ENCODE results near the gene ZBTB7C. TPM values are rescaled to one million over a fixed set of nuclear protein-coding genes. Genes with fewer than 3 reads are reported as not detected.

ZBTB7C gene
- polyA plus RNA-seq, 1 donor (not counting 4 experiments of a cell fraction or from before 2014, with no cell fraction given) = 0.58 TPM

DNA sequence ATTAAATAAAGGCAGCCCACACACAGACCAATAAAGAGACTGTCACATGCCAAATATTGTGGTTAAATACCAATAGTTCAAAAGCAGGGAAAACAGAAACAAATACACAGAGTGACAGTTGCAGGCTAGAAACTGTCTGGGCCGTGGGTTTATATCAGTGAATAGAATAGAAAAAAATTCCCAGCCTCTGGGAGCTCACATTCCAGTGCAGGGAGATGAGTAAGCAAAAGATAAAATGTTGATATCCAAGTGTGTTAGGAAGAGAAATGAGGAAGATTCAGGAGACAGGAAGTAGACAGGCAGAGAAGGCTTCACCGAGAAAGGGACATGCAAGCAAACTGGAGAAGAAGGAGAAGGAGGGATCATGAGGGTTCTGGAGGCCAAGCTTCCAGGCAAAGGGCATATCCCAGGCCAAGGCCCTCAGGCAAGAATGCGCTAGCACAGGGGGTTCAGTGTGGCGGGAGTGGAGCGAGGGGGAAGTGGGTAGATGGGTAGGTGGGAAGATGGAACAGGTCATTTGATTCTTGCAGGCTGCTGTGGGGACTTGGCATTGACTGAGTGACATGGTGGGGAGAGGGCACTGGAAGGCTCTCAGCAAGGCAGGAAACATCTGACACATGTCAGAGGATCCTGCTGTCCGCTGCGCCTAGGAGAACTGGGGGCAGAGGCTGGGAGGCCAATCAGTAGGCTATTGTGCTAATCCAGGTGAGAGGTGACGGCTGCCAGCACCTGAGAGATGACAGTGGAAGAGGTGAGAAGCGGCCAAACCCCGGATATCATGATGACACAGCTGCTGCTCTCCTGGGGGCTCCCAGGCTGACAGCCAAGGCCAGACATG lies 89.2 kb downstream of the ZBTB7C start:
- no peak overlapping the region for H3K9ac ChIP-seq (ENCODE audit: control insufficient read depth, extremely low read depth, insufficient read depth, low read length)
- DNase-seq (ENCODE audit: low read depth, low spot score) = no peak
- no peaks in the 10 kb centered on the region for H3K9me3 ChIP-seq (ENCODE audit: control insufficient read depth, low read depth, low read length)
- no peaks in the 10 kb centered on the region for H3K79me2 ChIP-seq (ENCODE audit: control insufficient read depth, insufficient read depth, low read length)
- H3K27me3 ChIP-seq (ENCODE audit: control insufficient read depth, extremely low read depth, insufficient read depth, low read length) = no peaks in the 10 kb centered on the region
- H4K20me1 ChIP-seq (ENCODE audit: control insufficient read depth, extremely low read depth, insufficient read depth, low read length) = no peaks in the 10 kb centered on the region
- no peaks in the 10 kb centered on the region for H3K9me1 ChIP-seq (ENCODE audit: control insufficient read depth, extremely low read depth, insufficient read depth, low read length)
- dilution Hi-C loops (cut with MboI; ENCODE audit: extremely low pct_ligation_motif_present, low sequenced_read_pairs) = no loop called here
- no peak overlapping the region for H3K4me3 ChIP-seq (ENCODE audit: control insufficient read depth in 2 of 3, extremely low read depth in 1 of 3, insufficient read depth in 2 of 3, low read depth in 1 of 3, low read length in 3 of 3)
- H3K4me2 ChIP-seq (ENCODE audit: control insufficient read depth, extremely low read depth, insufficient read depth, low read depth, low read length) = peak overlapping the region; percentile 29
- FAIRE-seq = peak; percentile 13
- no peaks in the 10 kb centered on the region for H3K36me3 ChIP-seq (ENCODE audit: control insufficient read depth in 2 of 2, extremely low read depth in 1 of 2, insufficient read depth in 2 of 2, low read length in 2 of 2)
- peak overlapping the region; percentile 92 for H2AFZ ChIP-seq (ENCODE audit: control insufficient read depth, low read length)
- no peak for TF ChIP-seq EZH2 (IDR thresholded peaks at IDR 0.05; ENCODE audit: low read length)
- TF ChIP-seq, protein P1, sequence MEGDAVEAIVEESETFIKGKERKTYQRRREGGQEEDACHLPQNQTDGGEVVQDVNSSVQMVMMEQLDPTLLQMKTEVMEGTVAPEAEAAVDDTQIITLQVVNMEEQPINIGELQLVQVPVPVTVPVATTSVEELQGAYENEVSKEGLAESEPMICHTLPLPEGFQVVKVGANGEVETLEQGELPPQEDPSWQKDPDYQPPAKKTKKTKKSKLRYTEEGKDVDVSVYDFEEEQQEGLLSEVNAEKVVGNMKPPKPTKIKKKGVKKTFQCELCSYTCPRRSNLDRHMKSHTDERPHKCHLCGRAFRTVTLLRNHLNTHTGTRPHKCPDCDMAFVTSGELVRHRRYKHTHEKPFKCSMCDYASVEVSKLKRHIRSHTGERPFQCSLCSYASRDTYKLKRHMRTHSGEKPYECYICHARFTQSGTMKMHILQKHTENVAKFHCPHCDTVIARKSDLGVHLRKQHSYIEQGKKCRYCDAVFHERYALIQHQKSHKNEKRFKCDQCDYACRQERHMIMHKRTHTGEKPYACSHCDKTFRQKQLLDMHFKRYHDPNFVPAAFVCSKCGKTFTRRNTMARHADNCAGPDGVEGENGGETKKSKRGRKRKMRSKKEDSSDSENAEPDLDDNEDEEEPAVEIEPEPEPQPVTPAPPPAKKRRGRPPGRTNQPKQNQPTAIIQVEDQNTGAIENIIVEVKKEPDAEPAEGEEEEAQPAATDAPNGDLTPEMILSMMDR (optimal IDR thresholded peaks at IDR 0.05 in 1 of 3, IDR thresholded peaks at IDR 0.05 in 1 of 3, conservative IDR thresholded peaks at IDR 0.05 in 1 of 3; ENCODE audit: extremely low read depth in 1 of 3, insufficient read depth in 2 of 3, low read length in 3 of 3) = no peak
- H3K4me1 ChIP-seq (ENCODE audit: control insufficient read depth, extremely low read depth, insufficient read depth, low read length) = peaks cover 30% of the 10 kb centered on the region
- no peak overlapping the region for H3K27ac ChIP-seq (ENCODE audit: control insufficient read depth, insufficient read depth, low read length)

GRCh38 chr18:48318436-48318835 lies 90.7 kb downstream of the ZBTB7C start:
- Histone ChIP-seq H3K27ac (ENCODE audit: control insufficient read depth, insufficient read depth, low read length) (no peak overlapping the region), H3K9ac (ENCODE audit: control insufficient read depth, extremely low read depth, insufficient read depth, low read length) (no peak overlapping the region), H3K36me3 (ENCODE audit: control insufficient read depth in 2 of 2, extremely low read depth in 1 of 2, insufficient read depth in 2 of 2, low read length in 2 of 2) (no peaks in the 10 kb centered on the region), H3K9me1 (ENCODE audit: control insufficient read depth, extremely low read depth, insufficient read depth, low read length) (no peaks in the 10 kb centered on the region), H3K4me2 (ENCODE audit: control insufficient read depth, extremely low read depth, insufficient read depth, low read depth, low read length) (no peak overlapping the region), H3K27me3 (ENCODE audit: control insufficient read depth, extremely low read depth, insufficient read depth, low read length) (no peaks in the 10 kb centered on the region), H2AFZ (ENCODE audit: control insufficient read depth, low read length) (no peak overlapping the region), H4K20me1 (ENCODE audit: control insufficient read depth, extremely low read depth, insufficient read depth, low read length) (no peaks in the 10 kb centered on the region), H3K4me1 (ENCODE audit: control insufficient read depth, extremely low read depth, insufficient read depth, low read length) (peaks cover 14% of the 10 kb centered on the region), H3K9me3 (ENCODE audit: control insufficient read depth, low read depth, low read length) (no peaks in the 10 kb centered on the region), H3K4me3 (ENCODE audit: control insufficient read depth in 2 of 3, extremely low read depth in 1 of 3, insufficient read depth in 2 of 3, low read depth in 1 of 3, low read length in 3 of 3) (no peak overlapping the region), H3K79me2 (ENCODE audit: control insufficient read depth, insufficient read depth, low read length) (no peaks in the 10 kb centered on the region)
- DNase-seq (ENCODE audit: low read depth, low spot score) = no peak
- dilution Hi-C loops (cut with MboI; ENCODE audit: extremely low pct_ligation_motif_present, low sequenced_read_pairs) = no loop called here
- TF ChIP-seq, protein P1 (optimal IDR thresholded peaks at IDR 0.05 in 1 of 3, IDR thresholded peaks at IDR 0.05 in 1 of 3, conservative IDR thresholded peaks at IDR 0.05 in 1 of 3; ENCODE audit: extremely low read depth in 1 of 3, insufficient read depth in 2 of 3, low read length in 3 of 3) = no peak
- no peak for TF ChIP-seq EZH2 (IDR thresholded peaks at IDR 0.05; ENCODE audit: low read length)
- no peak for FAIRE-seq
